ENCODE results near the gene PCSK4. TPM values are rescaled to one million over a fixed set of nuclear protein-coding genes. Genes with fewer than 3 reads are reported as not detected.
"Not testable (repeated sequence)": the region's sequence is repeated elsewhere in the genome, so short reads cannot be mapped to it uniquely, and the experiment has no call there.

Gene PCSK4
- 1 to 10 TPM; 2.2 to 5.9 TPM for total RNA-seq
- polyA plus RNA-seq (ENCODE audit: insufficient read length in 2 of 2): 10 to 100 TPM; 12.6 to 14.4 TPM
- long read RNA-seq, donor 1, partial matches to known transcripts: 0 of 1 reads
- long read RNA-seq, donor 1, other reads (novel, unspliced or antisense): 0 of 1 reads
- long read RNA-seq, donor 2: 0 reads
- long read RNA-seq, donor 3: 0 reads
- long read RNA-seq, donor 4: 0 reads

DNA sequence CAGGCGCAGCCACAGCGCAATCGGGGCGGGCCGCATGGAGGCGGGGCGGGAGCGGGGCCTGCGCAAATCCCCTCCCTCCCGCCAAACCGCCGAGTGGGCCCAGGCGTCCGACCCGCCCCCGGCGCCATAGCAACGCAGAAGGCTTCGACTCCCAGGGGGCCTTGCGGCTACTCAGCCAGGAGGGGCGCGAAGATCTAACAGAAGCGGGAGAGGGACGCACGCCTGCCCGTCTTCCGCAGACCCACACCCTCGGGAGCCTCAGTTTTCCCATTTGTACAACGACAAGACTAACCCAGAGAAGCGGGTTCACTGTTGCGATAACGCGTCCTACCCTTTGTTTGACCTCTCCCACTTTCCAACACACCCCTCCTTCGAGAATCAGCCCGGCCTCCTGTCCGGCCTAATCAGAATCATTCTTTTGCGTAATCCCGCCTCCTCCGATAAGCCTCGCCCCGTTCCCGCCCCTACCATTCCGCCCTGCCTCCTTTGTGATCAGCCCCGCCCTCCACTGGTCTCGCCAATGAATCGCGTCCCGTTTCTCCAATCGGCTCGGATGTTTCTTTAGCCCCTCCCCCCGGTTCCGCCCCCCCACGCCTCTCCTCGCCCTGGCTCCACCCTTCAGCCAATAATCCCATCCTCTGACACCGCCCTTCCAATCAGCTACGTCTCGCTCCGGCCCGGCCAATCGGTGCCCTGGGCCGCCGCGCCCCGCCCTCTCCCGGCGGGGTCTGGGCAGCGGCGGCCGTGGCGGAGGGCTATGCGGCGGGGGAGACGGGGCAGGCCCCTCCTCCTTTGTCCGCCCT, at the start of gene PCSK4:
Gene PCSK4 (minus strand): TSS at position 40 of the 803 bp plus-strand sequence. CDS start 4 bp downstream, at position 36.
- Histone ChIP-seq H3K4me1 (ENCODE audit: control insufficient read depth, insufficient read depth, low read length) (peaks cover 26% of the 10 kb centered on the region), H3K27me3 (ENCODE audit: control insufficient read depth, insufficient read depth, low read length) (peaks cover 11% of the 10 kb centered on the region), H3K27ac (ENCODE audit: low read depth, low read length) (peak within 1 kb of the TSS; percentile 86), H3K9me3 (ENCODE audit: control insufficient read depth, insufficient read depth, low read length) (no peaks in the 10 kb centered on the region), H3K36me3 (ENCODE audit: control insufficient read depth, insufficient read depth, low read length) (peaks cover 17% of the 10 kb centered on the region), H3K4me3 (ENCODE audit: low read depth, low read length) (peak within 1 kb of the TSS; percentile 69)
- WGBS (ENCODE audit: insufficient coverage): under 1% methylated on average over 72 of the region's 74 CpGs
- DNase-seq (ENCODE audit: low read depth in 4 of 6, low spot score in 6 of 6): peak; percentile 91 to 100 (median 99)

DNA sequence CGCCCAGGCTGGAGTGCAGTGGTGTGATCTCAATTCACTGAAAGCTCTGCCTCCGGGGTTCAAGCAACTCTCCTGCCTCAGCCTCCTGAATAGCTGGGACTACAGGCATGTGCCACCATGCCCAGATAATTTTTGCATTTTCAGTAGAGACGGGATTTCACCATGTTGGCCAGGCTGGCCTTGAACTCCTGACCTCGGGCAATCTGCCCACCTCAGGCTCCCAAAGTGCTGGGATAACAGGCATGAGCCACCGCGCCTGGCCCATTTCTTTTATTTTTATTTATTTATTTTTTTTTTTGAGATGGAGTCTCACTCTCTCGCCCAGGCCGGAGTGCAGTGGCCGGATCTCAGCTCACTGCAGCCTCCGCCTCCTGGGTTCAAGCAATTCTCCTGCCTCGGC, 49.6 kb upstream of the PCSK4 start:
- H3K27me3 ChIP-seq (ENCODE audit: control insufficient read depth, insufficient read depth, low read length); DNase-seq (ENCODE audit: low read depth in 4 of 6, low spot score in 6 of 6); H3K4me3 ChIP-seq (ENCODE audit: low read depth, low read length); H3K9me3 ChIP-seq (ENCODE audit: control insufficient read depth, insufficient read depth, low read length); H3K27ac ChIP-seq (ENCODE audit: low read depth, low read length); H3K36me3 ChIP-seq (ENCODE audit: control insufficient read depth, insufficient read depth, low read length): not testable (repeated sequence)
- peaks cover 13% of the 10 kb centered on the region for H3K4me1 ChIP-seq (ENCODE audit: control insufficient read depth, insufficient read depth, low read length)
- WGBS (ENCODE audit: insufficient coverage): 90% methylated on average over 2 of the region's 11 CpGs

DNA sequence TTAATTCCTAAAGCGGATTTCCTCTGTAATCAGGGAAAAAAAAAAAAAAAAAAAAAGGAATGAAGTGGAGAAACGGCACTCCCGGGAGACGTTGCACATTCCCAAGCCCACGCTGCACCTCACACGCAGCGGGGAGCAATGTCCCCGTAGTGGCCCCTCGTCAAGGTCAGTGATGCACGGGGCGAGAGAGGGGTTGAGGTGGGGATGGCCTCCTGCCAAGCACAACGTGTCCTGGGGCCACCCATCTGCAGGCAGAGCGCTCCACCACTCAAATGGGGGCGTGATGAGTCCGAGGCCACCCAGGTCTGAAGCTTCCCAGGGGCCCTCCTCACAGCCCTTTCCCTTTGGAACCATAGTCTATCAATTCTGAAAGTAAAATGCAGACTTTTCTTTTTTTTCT, 48.8 kb upstream of the PCSK4 start:
- no peak for DNase-seq (ENCODE audit: low read depth in 4 of 6, low spot score in 6 of 6)
- WGBS (ENCODE audit: insufficient coverage): 45% methylated on average over 11 of the region's 15 CpGs
- Histone ChIP-seq H3K9me3 (ENCODE audit: control insufficient read depth, insufficient read depth, low read length) (no peaks in the 10 kb centered on the region), H3K4me3 (ENCODE audit: low read depth, low read length) (no peak overlapping the region), H3K4me1 (ENCODE audit: control insufficient read depth, insufficient read depth, low read length) (peaks cover 13% of the 10 kb centered on the region), H3K27me3 (ENCODE audit: control insufficient read depth, insufficient read depth, low read length) (no peaks in the 10 kb centered on the region), H3K27ac (ENCODE audit: low read depth, low read length) (no peak overlapping the region), H3K36me3 (ENCODE audit: control insufficient read depth, insufficient read depth, low read length) (peaks cover 7% of the 10 kb centered on the region)

DNA sequence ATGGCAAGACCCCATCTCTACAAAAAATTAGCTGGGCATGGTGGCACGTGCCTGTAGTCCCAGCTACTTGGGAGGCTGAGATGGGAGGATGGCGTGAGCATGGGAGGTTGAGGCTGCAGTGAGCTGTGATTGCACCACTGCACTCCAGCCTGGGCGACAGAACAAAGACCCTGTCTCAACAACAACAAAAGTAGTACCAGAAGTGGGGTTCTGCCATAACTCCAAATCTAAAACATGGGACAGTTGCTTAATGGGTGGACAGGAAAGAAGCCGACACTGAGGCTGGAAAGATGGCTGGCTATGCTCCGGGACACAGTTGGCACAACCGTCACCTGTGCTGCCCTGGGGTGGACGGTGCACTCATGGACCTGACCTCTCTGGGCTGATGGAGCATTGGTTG, 45.5 kb upstream of the PCSK4 start:
- 96% methylated on average over 5 of the region's 7 CpGs for WGBS (ENCODE audit: insufficient coverage)
- DNase-seq (ENCODE audit: low read depth in 4 of 6, low spot score in 6 of 6); H3K27ac ChIP-seq (ENCODE audit: low read depth, low read length); H3K4me3 ChIP-seq (ENCODE audit: low read depth, low read length); H3K27me3 ChIP-seq (ENCODE audit: control insufficient read depth, insufficient read depth, low read length); H3K9me3 ChIP-seq (ENCODE audit: control insufficient read depth, insufficient read depth, low read length): not testable (repeated sequence)
- H3K4me1 ChIP-seq (ENCODE audit: control insufficient read depth, insufficient read depth, low read length): peaks cover 13% of the 10 kb centered on the region
- H3K36me3 ChIP-seq (ENCODE audit: control insufficient read depth, insufficient read depth, low read length): peaks cover 18% of the 10 kb centered on the region

DNA sequence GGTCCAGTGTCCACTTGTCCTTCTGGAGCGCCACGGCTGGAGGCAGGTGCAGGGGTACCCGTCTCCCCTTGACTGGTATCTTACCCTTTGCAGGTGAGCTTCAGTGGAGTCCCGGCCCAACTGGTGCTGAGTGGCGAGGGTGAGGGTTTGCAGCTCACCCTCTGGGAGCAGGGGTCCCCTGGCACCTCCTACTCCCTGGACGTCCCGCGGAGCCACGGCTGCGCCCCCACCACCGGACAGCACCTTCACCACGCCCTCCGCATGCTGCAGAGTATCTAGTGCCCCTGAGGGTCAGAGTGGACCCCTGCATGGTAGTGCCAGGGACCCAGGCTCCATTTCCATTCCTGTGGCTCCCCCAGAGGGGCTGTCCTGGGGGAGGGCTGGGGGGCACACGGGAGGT, 44.8 kb upstream of the PCSK4 start:
- WGBS (ENCODE audit: insufficient coverage): 83% methylated on average over 14 of the region's 14 CpGs
- no peaks in the 10 kb centered on the region for H3K9me3 ChIP-seq (ENCODE audit: control insufficient read depth, insufficient read depth, low read length)
- no peaks in the 10 kb centered on the region for H3K27me3 ChIP-seq (ENCODE audit: control insufficient read depth, insufficient read depth, low read length)
- H3K36me3 ChIP-seq (ENCODE audit: control insufficient read depth, insufficient read depth, low read length): peaks cover 22% of the 10 kb centered on the region
- no peak for DNase-seq (ENCODE audit: low read depth in 4 of 6, low spot score in 6 of 6)
- H3K4me3 ChIP-seq (ENCODE audit: low read depth, low read length): no peak overlapping the region
- H3K27ac ChIP-seq (ENCODE audit: low read depth, low read length): no peak overlapping the region
- H3K4me1 ChIP-seq (ENCODE audit: control insufficient read depth, insufficient read depth, low read length): peaks cover 8% of the 10 kb centered on the region

DNA sequence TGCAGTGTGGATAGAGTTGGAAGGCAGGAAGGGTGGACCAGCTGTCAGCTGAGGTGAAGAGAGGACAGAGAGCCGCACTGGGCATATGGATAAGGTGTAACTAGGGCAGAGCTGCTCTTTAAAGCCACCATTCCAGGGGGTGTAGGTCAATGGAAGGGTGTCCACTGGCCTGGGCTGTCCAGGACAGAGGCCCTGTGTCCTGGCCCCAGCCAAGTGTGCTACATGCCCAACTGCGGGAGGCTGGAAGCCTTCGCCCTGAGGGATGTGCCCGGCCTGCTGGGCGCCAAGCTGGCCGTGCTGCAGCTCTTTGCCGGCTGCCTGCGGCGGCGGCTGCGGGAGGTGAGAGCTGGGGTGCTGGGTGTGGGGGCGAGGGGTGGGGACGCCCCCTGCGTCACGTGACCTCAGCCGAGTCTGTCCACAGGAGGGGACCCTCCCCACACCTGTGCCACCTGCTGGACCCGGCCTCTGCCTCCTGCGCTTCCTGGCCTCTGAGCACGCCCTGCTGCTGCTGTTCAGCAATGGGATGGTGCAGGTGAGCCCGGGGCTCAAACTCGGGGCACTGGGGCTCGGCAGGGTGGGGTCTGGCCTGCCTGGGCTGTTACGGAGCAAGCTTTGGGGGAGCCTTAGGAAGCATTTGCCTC, 43.5 kb upstream of the PCSK4 start:
- Histone ChIP-seq H3K4me3 (ENCODE audit: low read depth, low read length) (no peak overlapping the region), H3K27ac (ENCODE audit: low read depth, low read length) (no peak overlapping the region), H3K27me3 (ENCODE audit: control insufficient read depth, insufficient read depth, low read length) (no peaks in the 10 kb centered on the region), H3K9me3 (ENCODE audit: control insufficient read depth, insufficient read depth, low read length) (no peaks in the 10 kb centered on the region), H3K4me1 (ENCODE audit: control insufficient read depth, insufficient read depth, low read length) (peaks cover 3% of the 10 kb centered on the region), H3K36me3 (ENCODE audit: control insufficient read depth, insufficient read depth, low read length) (peaks cover 36% of the 10 kb centered on the region)
- no peak for DNase-seq (ENCODE audit: low read depth in 4 of 6, low spot score in 6 of 6)
- 65% methylated on average over 18 of the region's 23 CpGs for WGBS (ENCODE audit: insufficient coverage)

DNA sequence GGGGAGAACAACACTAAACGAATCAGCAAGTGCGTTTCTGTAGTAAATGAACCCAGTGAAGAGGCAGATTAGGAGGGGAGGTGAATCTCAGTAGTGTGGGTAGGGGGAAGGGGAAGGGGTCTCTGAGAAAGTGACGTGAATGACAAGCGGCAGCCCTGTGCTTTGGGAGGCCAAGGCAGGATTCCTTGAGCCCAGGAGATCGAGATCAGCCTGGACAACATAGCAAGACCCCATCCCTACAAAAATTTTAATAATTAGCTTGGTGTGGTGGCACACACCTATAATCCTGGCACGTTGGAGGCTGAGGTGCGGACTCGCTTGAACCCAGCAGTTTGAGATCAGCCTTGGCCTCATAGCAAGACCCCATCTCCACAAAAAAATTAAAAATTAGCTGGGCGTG, 41.9 kb upstream of the PCSK4 start:
- peaks cover 44% of the 10 kb centered on the region for H3K36me3 ChIP-seq (ENCODE audit: control insufficient read depth, insufficient read depth, low read length)
- no peak overlapping the region for H3K27ac ChIP-seq (ENCODE audit: low read depth, low read length)
- WGBS (ENCODE audit: insufficient coverage): 80% methylated on average over 4 of the region's 9 CpGs
- no peaks in the 10 kb centered on the region for H3K9me3 ChIP-seq (ENCODE audit: control insufficient read depth, insufficient read depth, low read length)
- no peak for DNase-seq (ENCODE audit: low read depth in 4 of 6, low spot score in 6 of 6)
- no peak overlapping the region for H3K4me3 ChIP-seq (ENCODE audit: low read depth, low read length)
- H3K4me1 ChIP-seq (ENCODE audit: control insufficient read depth, insufficient read depth, low read length): no peaks in the 10 kb centered on the region
- no peaks in the 10 kb centered on the region for H3K27me3 ChIP-seq (ENCODE audit: control insufficient read depth, insufficient read depth, low read length)

DNA sequence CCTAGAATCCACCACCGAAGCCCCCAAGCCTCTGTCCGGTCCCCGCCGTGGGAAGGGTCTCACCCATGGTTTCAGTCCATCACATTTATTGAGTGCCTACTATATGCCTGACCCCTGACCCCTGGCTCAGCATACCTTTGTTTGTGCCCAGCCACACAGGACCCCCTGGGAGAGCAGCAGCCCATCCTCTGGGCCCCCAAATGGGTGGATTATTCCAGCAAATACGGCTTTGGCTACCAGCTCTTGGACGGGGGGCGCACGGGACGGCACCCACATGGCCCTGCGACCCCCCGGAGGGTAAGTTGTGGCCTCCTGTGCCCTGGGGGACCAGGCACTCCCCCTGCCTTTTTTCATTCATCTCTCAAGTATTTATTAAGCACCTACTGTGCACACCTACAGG, 41.4 kb upstream of the PCSK4 start:
- no peak for DNase-seq (ENCODE audit: low read depth in 4 of 6, low spot score in 6 of 6)
- Histone ChIP-seq H3K9me3 (ENCODE audit: control insufficient read depth, insufficient read depth, low read length) (no peaks in the 10 kb centered on the region), H3K4me1 (ENCODE audit: control insufficient read depth, insufficient read depth, low read length) (no peaks in the 10 kb centered on the region), H3K4me3 (ENCODE audit: low read depth, low read length) (no peak overlapping the region), H3K27ac (ENCODE audit: low read depth, low read length) (no peak overlapping the region), H3K36me3 (ENCODE audit: control insufficient read depth, insufficient read depth, low read length) (peaks cover 48% of the 10 kb centered on the region), H3K27me3 (ENCODE audit: control insufficient read depth, insufficient read depth, low read length) (no peaks in the 10 kb centered on the region)
- 82% methylated on average over 11 of the region's 11 CpGs for WGBS (ENCODE audit: insufficient coverage)

DNA sequence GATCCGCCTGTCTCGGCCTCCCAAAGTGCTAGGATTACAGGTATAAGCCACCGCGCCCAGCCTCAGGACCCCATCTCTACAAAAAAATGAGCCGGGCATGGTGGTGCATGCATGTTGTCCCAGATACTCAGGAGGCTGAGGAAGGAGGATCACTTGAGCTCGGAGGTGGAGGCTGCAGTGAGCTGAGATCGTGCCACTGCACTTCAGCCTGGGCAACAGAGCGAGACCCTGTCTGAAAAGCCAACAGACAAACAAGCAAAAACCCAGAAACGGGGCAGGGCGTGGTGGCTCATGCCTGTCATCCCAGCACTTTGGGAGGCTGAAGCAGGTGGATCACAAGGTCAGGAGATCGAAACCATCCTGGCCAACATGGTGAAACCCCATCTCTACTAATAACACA, 40.7 kb upstream of the PCSK4 start:
- 97% methylated on average over 8 of the region's 11 CpGs for WGBS (ENCODE audit: insufficient coverage)
- H3K27ac ChIP-seq (ENCODE audit: low read depth, low read length); DNase-seq (ENCODE audit: low read depth in 4 of 6, low spot score in 6 of 6); H3K4me3 ChIP-seq (ENCODE audit: low read depth, low read length); H3K9me3 ChIP-seq (ENCODE audit: control insufficient read depth, insufficient read depth, low read length); H3K27me3 ChIP-seq (ENCODE audit: control insufficient read depth, insufficient read depth, low read length); H3K4me1 ChIP-seq (ENCODE audit: control insufficient read depth, insufficient read depth, low read length): not testable (repeated sequence)
- peaks cover 55% of the 10 kb centered on the region for H3K36me3 ChIP-seq (ENCODE audit: control insufficient read depth, insufficient read depth, low read length)

Data from spinal cord (tissue), 10 donors.